ENCODE results near the gene MAP7D2. TPM values are rescaled to one million over a fixed set of nuclear protein-coding genes. Genes with fewer than 3 reads are reported as not detected.
"Not testable (repeated sequence)": the region's sequence is repeated elsewhere in the genome, so short reads cannot be mapped to it uniquely, and the experiment has no call there.

MAP7D2 gene
- total and polyA plus RNA-seq, 2 of the 13 experiments (the other 11 are each of a cell fraction or from before 2014, with no cell fraction given): 9.6 to 10.5 TPM

- TF ChIP-seq UBTF (CRISPR knock-in tag; IDR thresholded peaks at IDR 0.05): peak; percentile 42; the same call in 1 of the 2 replicates
- no peak for TF ChIP-seq ZNF672 (CRISPR knock-in tag; IDR thresholded peaks at IDR 0.05)
- TF ChIP-seq ZNF207 (IDR thresholded peaks at IDR 0.05; ENCODE audit: borderline replicate concordance): no peak
- no peak for TF ChIP-seq TGIF2 (CRISPR knock-in tag; IDR thresholded peaks at IDR 0.05)
- no peak for TF ChIP-seq ZBTB1 (CRISPR knock-in tag; IDR thresholded peaks at IDR 0.05; ENCODE audit: borderline replicate concordance)
Observed at GRCh38 chrX:20116577-20117240, at the start of gene MAP7D2 (continued).

- peaks cover 1 to 51% of the 10 kb centered on the region in 2 experiments for H3K36me3 ChIP-seq (replicated peaks in 1 of 2; ENCODE audit: control insufficient read depth in 1 of 2, insufficient read depth in 2 of 2, low read length in 2 of 2)
- in situ Hi-C loops (cut with HindIII; ENCODE audit: extremely low pct_ligation_motif_present, low pct_unique_long_range_greater_than_20kb); H3K79me2 ChIP-seq (ENCODE audit: insufficient read depth, low read length); DNase-seq (ENCODE audit: low spot score); intact Hi-C loops (cut with micrococcal nuclease; ENCODE audit: unreplicated experiment); H3K27me3 ChIP-seq (ENCODE audit: control insufficient read depth in 1 of 2, insufficient read depth in 2 of 2, low read length in 2 of 2); H3K27ac ChIP-seq (ENCODE audit: extremely low read length, insufficient read depth, low read length); ATAC-seq; H3K4me3 ChIP-seq (replicated peaks in 1 of 3; ENCODE audit: insufficient read depth in 1 of 3, low read depth in 2 of 3, low read length in 3 of 3); H3K4me1 ChIP-seq (ENCODE audit: insufficient read depth, low read length); POLR2A ChIA-PET; H2AFZ ChIP-seq (ENCODE audit: low read length); H3K4me2 ChIP-seq (ENCODE audit: low read depth, low read length); H4K20me1 ChIP-seq (ENCODE audit: insufficient read depth, low read length); BruUV-seq (replicated peaks); CTCF ChIA-PET (ENCODE audit: low intra/inter-chr PET ratio, low total read pairs); H3K9ac ChIP-seq (ENCODE audit: insufficient read depth, low read depth, low read length); H3K9me3 ChIP-seq (ENCODE audit: low read length); FAIRE-seq: not testable (repeated sequence)
- TF ChIP-seq ZNF121 (CRISPR knock-in tag; IDR thresholded peaks at IDR 0.05) (peak; percentile 62; the same call in 1 of the 2 replicates), ZNF770 (CRISPR knock-in tag; IDR thresholded peaks at IDR 0.05) (0 out of 2 replicates have a peak, but pooled peaks have one; percentile 19), POLR2AphosphoS5 (IDR thresholded peaks at IDR 0.05; ENCODE audit: low read depth, low read length) (0 out of 2 replicates have a peak, but pooled peaks have one; percentile 34)
Observed at GRCh38 chrX:20162516-20162915, 45.8 kb upstream of the MAP7D2 start.

Measured in HepG2 (cell line).